ENCODE data around the gene LDB3. TPM values are rescaled to one million over a fixed set of nuclear protein-coding genes. Genes with fewer than 3 reads are reported as not detected.

The LDB3 gene
- total and polyA plus RNA-seq, 9 of the 15 experiments (the other 6 are each of a cell fraction or from before 2014, with no cell fraction given) = 0.03 TPM; not detected in 8

DNA sequence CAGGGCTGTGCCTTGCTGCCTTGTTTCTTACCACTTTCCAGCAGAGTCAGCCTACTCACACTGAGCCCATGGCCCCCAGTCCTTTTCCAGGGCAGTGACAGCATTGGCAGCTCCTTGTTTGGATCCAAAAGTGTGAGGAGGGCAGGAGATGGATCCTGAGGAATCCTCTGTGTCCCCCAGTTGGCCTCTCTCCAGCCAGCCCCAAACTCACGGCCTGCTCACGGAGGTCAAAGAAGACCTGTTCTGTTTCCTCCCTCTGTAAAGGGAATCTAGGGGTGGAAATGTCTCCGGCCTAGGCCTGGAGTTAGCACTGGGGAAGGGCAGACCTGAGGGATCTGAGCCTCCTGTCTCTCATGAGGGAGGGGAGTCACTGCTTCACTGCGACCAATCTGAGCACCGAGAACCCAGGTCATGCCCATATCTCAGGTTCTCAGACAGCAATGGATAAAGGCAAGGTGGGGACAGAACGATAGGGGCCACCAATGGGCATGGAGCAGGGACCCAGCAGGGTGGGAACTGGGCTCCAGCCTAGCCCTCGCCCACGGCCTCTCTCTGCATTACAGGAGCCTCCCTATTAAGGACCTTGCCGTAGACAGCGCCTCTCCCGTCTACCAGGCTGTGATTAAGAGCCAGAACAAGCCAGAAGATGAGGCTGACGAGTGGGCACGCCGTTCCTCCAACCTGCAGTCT is 23.2 kb downstream of the LDB3 start (continued):
- TF ChIP-seq SMC3 (conservative IDR thresholded peaks at IDR 0.05; ENCODE audit: insufficient read depth, low read depth, low read length) (no peak), RBM15 (IDR thresholded peaks at IDR 0.05; ENCODE audit: insufficient read depth, low read length) (no peak), MYC (IDR thresholded peaks at IDR 0.05; ENCODE audit: low read depth, low read length) (no peak), MYC (CRISPR knock-in tag; IDR thresholded peaks at IDR 0.05; ENCODE audit: borderline replicate concordance, low read depth) (no peak), FOXA1 (IDR thresholded peaks at IDR 0.05; ENCODE audit: borderline replicate concordance) (no peak), ZNF197 (CRISPR knock-in tag; IDR thresholded peaks at IDR 0.05; ENCODE audit: low read depth) (no peak), ZNF217 (CRISPR knock-in tag; IDR thresholded peaks at IDR 0.05) (no peak), ZNF165 (CRISPR knock-in tag; IDR thresholded peaks at IDR 0.05; ENCODE audit: borderline replicate concordance) (no peak), XRCC3 (IDR thresholded peaks at IDR 0.05) (no peak)

DNA sequence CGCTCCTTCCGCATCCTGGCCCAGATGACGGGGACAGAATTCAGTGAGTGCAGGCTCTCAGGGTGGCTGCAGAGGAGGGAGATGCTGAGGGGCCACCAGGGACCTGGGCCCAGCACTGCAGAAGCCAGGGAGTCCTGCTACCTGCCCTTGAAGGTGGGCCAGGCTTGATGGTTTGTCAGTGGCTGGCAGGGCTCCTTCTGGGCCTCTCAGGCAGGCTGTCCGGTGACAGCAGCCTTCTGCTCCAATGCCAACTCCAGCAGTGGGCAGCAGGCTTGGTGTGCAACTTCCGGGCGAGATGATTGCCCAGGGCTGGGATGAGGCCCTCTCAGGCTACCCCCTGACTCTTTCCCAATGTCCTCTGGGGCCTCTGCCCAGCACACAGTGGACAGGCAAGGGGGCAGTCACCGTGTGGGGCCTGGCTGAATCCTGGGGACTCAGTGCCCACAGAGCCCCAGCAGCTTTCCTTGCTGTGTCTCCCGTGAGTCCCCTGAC is 23.8 kb downstream of the LDB3 start:
- ATAC-seq = no peak
- WGBS (ENCODE audit: insufficient coverage, low coverage, missing lambda C conversion rate) = 5% methylated on average over 4 of the region's 8 CpGs
- ChIA-PET POLR2A (no interaction called here), CTCF (ENCODE audit: low intra/inter-chr PET ratio) (no interaction called here)
- Histone ChIP-seq H3K79me2 (ENCODE audit: control insufficient read depth, insufficient read depth, low read length) (no peaks in the 10 kb centered on the region), H3K9ac (ENCODE audit: insufficient read depth in 1 of 2, low read depth in 2 of 2, low read length in 2 of 2) (no peak overlapping the region; a peak in 1 of 4 replicates), H3K4me3 (no peak overlapping the region), H3K27ac (ENCODE audit: extremely low read depth, low read depth, low read length) (no peak overlapping the region), H2AFZ (ENCODE audit: low read depth, low read length) (no peak overlapping the region), H3K4me2 (ENCODE audit: insufficient read depth, low read length) (no peak overlapping the region), H3K4me1 (replicated peaks in 1 of 2; ENCODE audit: control insufficient read depth in 2 of 2, insufficient read depth in 2 of 2, low read length in 2 of 2) (peaks cover 0 to 7% of the 10 kb centered on the region in 2 experiments; a peak in 2 of 5 replicates), H3K9me1 (ENCODE audit: control insufficient read depth, insufficient read depth, low read length) (peaks cover 3% of the 10 kb centered on the region), H3K27me3 (ENCODE audit: control insufficient read depth in 2 of 2, insufficient read depth in 2 of 2, low read length in 2 of 2) (peaks cover 5 to 11% of the 10 kb centered on the region in 2 experiments; a peak in 3 of 5 replicates), H3K36me3 (ENCODE audit: control insufficient read depth, insufficient read depth, low read length) (no peaks in the 10 kb centered on the region), H3K9me3 (replicated peaks; ENCODE audit: control insufficient read depth, insufficient read depth, low read depth, low read length) (no peaks in the 10 kb centered on the region), H4K20me1 (replicated peaks; ENCODE audit: control insufficient read depth, insufficient read depth, low read length) (no peaks in the 10 kb centered on the region)
- no peak for FAIRE-seq
- TF ChIP-seq DACH1 (IDR thresholded peaks at IDR 0.05; ENCODE audit: partially characterized antibody) = no peak
- no peak for TF ChIP-seq KLF6 (CRISPR knock-in tag; IDR thresholded peaks at IDR 0.05; ENCODE audit: borderline replicate concordance)
- TF ChIP-seq, protein P1, sequence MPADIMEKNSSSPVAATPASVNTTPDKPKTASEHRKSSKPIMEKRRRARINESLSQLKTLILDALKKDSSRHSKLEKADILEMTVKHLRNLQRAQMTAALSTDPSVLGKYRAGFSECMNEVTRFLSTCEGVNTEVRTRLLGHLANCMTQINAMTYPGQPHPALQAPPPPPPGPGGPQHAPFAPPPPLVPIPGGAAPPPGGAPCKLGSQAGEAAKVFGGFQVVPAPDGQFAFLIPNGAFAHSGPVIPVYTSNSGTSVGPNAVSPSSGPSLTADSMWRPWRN (IDR thresholded peaks at IDR 0.05; ENCODE audit: low read depth) = no peak
- no peak for TF ChIP-seq MCM2 (IDR thresholded peaks at IDR 0.05; ENCODE audit: low read depth)
- no peak for TF ChIP-seq SNIP1 (IDR thresholded peaks at IDR 0.05; ENCODE audit: low read depth)
- no peak for TF ChIP-seq TBP (optimal IDR thresholded peaks at IDR 0.05; ENCODE audit: low read depth, low read length)
- no peak for TF ChIP-seq FOXK2 (conservative IDR thresholded peaks at IDR 0.05 in 1 of 2, IDR thresholded peaks at IDR 0.05 in 1 of 2; ENCODE audit: low read depth in 2 of 2)
- TF ChIP-seq, protein P2, sequence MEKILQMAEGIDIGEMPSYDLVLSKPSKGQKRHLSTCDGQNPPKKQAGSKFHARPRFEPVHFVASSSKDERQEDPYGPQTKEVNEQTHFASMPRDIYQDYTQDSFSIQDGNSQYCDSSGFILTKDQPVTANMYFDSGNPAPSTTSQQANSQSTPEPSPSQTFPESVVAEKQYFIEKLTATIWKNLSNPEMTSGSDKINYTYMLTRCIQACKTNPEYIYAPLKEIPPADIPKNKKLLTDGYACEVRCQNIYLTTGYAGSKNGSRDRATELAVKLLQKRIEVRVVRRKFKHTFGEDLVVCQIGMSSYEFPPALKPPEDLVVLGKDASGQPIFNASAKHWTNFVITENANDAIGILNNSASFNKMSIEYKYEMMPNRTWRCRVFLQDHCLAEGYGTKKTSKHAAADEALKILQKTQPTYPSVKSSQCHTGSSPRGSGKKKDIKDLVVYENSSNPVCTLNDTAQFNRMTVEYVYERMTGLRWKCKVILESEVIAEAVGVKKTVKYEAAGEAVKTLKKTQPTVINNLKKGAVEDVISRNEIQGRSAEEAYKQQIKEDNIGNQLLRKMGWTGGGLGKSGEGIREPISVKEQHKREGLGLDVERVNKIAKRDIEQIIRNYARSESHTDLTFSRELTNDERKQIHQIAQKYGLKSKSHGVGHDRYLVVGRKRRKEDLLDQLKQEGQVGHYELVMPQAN (IDR thresholded peaks at IDR 0.05; ENCODE audit: borderline replicate concordance) = no peak
- TF ChIP-seq GATAD2A (IDR thresholded peaks at IDR 0.05) = no peak
- TF ChIP-seq NCOA4 (IDR thresholded peaks at IDR 0.05; ENCODE audit: partially characterized antibody) = no peak
- in situ Hi-C loops (cut with MboI) (no loop called here), intact Hi-C loops (cut with micrococcal nuclease) (no loop called here)
- no TSS peak for BruUV-seq (replicated peaks)
- DNase-seq (ENCODE audit: extremely low read depth in 1 of 4, low spot score in 3 of 4) = no peak
